ENCODE measurements around the gene NSDHL.
A peak's percentile ranks its signal among the peaks of the same experiment; 100 is the strongest.
"Not testable (repeated sequence)": the region's sequence is repeated elsewhere in the genome, so short reads cannot be mapped to it uniquely, and the experiment has no call there.

Gene NSDHL

DNA sequence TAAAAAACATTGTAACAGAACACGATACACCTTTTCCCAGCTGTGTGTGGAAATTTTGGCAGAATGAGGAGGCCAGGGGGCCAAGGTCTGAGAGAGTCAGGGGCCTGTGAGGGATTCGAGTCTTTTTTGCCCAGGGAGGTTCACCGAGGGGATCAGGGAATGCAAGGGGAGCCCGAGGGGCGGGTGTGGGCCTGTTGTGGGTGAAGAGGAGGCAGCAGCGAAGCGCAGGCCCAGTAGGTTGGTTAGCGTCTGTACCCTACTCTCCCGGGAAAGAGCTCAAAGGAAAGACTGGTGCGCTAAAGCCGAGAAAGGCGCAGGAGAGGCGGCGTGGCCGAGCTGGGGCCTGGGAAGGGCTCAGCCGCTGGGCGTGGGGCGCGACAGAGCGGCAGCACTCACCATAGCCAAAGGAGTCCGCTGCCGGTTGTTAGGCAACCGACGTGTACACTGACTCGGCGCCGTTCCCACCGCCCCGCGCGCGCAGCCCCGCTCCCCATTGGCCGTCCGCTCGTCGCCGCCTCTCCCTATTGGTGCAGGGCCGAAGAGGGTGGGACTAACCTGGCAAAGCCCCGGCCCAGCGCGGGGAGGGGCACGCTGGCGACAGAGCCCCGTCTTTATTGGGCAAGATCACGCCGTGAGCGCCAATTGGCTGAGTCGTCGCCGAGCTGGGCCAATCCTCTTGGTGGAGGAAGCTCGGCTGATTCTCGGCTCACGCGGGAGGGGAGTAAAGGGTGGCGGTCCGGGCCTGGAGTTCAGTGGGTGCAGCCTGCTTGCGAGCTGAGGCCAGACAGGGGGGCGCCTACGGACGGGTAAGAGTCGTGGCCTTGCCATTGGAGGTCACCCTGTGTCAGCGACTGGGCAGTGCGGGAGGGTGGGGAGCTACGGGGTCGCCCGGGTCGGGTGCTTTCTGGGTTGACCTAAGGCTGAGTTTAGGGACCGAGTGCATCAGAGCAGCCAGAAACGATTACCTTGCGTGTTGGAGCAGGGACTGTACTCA is at the start of gene NSDHL, which contains the start of gene CETN2:
Gene NSDHL (plus strand): TSS at position 752 of the 994 bp plus-strand sequence. CDS start 15,262 bp downstream, outside the sequence.
Gene CETN2 (minus strand): TSS at position 446 of the 994 bp plus-strand sequence. CDS start 47 bp downstream, at position 399.
- peak; percentile 95 for DNase-seq

DNA sequence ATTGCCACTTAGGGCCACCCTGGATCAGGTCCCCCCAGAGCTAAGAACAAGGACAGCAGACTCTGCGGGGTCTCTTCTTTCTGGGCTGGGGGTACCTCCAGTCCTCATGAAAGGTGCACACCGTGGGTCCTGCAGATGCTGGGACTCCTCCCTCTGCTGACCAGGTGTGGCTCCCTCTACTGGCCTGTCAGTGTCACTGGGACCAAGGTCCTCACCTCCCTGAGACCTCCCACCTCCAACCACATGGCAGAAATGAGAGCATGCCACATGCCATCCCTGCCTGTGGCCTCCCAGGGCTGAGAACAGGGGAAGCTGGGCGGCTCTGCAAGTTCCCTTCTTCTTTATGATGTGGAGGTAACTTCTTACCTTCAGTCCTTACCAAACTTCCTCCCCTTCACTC is 43.8 kb upstream of the NSDHL start:
- not testable (repeated sequence) for DNase-seq

DNA sequence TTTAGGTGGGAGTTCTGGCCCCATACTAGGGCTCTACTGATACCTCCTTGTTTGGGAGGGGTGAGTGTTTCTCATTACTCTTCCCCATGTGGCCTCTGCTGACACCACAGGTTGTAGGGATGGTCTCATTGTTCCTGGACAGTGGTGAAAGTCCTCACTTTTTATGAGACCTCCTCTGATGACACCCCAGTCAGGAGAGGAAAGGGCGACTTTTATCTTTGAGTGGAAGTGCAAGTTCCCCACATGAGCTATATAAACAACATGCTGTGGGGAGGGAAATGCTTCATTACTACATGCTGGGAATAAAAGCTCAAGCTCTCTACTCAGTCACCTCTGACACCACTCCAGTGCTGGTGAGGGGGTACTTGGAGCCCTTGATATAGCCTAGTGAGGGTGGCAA is 31.9 kb upstream of the NSDHL start:
- DNase-seq = no peak

DNA sequence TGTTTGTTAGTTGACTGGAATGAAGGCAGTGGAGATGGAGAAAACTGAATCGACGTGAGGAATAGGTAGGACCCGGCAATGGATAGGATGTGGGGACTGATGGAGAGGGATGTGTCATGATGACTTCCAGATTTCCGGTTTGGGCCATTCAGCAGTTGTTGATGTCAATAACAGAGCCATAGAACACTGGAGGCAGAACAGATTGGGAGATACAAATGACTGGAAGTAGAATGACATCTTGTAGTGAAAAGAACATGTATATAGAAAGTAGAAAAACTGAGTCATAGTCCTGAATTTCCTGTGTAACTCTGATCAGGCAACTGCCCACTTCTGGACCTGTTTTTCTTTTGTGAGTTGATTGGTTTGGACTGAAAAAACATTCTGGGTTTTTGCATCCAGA is 24.8 kb upstream of the NSDHL start:
- DNase-seq = peak; percentile 6

DNA sequence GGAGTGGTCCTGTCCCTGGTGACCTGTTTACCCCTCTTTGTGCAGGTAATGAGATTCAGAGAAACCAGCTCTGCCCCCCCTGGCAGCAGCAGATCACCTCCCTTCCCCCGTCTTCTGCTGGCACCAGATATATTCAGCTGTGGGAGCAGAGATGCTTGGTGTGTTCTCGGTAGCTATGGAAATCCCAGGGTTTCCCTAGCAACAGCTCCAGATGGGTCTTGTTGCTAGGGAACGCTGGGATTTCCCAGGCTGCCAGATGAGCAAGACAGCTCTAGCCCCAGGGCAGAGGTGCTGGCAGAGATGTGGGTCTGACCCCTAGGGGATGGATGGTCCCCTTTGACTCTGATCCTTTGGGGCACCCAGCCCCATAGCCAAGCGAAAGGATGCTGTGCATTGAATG is 20.5 kb upstream of the NSDHL start:
- no peak for DNase-seq

DNA sequence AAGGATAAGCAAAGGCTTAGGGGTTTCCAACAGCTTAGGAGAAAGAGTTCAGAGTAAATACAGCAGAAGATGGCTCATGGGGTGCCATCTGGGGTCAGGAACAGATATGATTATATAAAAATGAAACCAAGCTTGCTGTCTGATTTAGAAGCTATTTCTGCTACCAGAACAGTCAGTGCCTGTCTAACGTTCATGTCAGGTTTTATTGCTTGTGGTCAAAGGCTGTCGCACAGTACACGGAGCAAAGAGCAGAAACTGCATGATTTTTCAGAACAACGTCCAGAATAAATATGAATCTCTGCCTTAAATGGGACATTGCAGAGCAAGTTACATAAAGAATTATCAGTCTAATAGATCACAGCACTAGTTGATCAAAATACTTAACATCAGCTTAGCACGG is 17.7 kb upstream of the NSDHL start:
- DNase-seq = no peak

DNA sequence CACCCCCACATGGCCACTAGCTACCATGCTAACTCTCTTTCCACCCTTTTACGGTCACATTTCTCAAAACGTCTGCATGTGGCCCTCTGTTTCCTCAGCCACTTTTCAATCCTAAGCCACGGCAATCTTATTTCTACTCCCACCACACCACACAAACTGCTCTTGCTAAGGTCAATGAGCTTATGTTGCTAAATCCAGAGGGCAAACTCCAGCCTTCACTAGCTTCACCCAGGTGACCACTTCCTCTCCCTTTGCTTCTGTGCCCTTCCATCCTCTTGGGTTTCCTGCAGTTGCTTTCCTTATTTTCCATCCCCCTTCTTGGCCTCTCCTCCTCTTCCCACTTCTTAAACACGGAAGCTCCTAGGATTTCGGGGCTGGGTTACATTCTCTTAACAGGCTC is 16.8 kb upstream of the NSDHL start:
- DNase-seq = no peak

DNA sequence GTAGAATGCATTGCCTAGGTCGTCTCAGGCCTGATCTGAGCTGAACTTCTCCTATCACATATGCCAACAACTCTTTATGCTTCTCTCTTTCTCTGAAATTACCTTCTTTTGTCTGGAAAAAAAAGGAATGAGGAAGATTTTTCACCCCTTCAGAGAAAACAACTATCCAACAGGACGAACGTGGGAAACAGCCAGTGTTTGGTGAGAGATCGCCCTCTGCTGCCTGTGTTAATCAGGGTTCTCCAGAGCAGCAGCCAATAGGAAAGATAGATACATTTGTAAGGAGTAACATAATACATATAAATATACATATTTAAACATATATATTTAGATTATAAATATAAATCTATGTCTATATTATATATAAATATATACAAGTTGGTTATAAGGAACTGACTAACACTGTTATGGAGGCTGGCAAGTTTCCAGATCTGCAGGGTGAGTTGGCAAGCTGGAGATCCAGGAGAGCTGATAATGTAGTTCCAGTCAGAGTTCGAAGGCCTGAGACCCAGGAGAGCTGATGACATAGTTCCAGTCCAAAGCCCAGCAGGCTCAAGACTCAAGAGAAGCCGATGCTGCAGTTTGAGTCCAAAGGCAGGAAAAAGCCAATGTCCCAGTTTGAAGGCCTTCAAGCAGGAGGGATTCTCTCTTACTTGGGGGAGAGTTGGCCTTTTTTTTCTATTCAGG is 13.6 kb upstream of the NSDHL start:
- DNase-seq = peak; percentile 16

DNA sequence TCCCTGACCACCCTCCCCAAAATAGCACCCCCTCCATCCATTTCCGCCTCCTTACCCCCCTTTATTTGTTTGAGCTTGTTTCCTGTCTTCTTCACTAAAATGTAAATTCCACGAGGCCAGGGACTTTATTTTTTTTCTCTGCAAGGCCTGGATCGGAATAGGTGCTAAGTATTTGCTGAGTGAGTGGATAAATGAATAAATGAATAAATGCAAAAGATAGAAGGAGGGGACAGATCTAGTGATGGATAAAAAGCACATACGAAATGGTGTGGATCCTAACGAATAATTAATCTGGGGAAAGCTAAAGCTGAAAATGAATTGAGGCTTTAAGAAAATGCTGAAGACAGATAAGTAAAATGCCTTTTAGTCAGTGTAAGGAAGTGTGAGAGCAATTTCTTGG is 12.5 kb upstream of the NSDHL start:
- no peak for DNase-seq

DNA sequence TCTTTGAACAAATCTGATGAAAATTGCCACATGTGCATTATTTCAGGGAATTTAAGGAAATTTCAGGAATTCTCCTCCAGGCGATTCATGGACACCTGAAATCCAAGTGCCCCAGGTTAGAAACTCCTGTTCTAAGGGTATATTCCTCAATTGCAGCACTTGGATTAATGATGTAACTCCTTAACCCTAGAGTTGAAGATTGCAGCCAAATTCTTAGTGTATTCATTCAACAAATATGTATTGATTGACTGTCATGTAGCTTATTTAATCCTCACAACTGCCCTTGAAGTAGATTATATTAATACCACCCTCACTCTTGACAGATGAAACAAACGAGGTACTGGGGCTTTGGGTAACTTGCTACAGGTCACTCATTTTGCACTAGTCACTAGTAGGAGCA is 11.6 kb upstream of the NSDHL start:
- DNase-seq = no peak

DNA sequence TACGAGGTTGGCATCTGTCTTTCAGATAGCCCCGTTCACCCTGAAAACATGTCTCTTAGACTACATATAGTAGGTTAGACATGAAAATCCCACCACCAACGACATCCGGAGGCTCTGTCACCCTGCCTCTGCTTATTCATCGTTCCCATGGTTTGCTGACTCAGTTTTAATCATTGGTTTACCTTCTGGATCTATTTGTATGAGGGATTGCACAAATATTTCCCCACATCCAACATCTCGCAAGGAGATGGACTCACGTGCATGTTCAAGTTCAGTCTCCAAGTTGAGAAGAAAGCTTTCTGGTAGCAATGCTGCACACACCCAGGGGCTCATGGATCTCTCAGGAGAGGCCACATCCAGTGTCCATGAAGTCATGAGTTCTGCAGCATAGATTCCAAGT is 11.1 kb upstream of the NSDHL start:
- DNase-seq = no peak

DNA sequence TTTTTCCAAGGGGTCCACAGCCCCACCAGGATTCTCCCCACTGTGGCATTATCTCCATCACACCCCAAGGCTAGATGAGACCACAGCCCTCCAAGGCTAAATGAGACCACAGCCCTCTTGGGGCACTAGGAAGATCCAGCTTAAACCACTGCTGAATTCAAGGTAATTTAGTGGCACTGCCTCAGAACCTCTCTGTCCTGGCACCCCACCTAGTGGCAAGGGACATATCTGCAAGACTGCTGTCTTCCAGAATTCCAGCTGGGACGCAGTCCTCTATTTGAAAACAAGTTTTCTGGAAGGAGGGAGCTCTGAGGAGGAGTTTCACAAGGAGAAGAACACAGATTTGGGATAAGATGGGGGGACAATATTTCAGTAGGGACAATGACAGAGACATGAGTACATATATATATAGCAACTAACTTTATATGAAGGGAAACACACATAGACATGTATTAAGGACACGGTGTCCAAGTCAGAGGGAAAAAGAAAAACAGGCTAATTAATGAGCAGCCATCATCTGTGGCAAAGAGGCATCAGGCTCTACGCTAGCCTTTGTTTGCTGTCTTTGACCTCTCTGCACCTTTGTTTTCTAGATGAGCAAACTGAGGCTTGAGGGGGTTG is 9.6 kb upstream of the NSDHL start:
- DNase-seq = peak; percentile 9

DNA sequence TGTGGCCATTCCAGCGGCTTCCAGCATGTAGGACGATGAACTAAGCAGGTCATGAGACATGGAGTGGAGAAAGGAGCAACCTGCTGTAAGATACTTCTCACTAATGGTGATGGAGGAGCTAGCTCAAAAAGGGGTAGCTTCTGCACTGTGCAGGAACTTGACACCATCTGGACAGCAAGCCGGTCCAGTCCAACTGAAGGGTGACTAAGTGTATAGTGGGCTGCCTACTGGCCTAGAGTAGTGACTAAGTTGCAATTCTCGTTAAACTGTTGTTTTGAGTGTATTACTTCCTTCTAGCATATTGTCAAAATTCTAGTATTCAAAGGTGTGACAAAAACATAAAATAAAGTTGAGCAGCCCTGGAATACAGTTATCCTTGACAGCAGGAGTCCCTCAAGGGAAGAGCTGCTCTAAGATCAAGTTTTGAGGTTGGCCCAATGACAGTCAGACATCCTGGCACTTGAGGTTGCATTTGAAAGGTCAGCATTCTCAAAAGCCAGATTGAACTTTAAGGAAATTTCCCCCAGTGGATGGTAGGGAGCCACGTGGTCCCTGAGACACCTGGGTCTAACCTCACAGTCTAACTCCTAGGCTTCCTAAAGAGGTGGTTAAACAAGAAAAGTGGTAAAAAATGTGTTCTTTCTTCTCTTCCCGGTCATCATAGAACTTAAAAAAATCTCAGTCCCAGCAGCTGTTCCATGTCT is 8.3 kb upstream of the NSDHL start:
- no peak for DNase-seq

DNA sequence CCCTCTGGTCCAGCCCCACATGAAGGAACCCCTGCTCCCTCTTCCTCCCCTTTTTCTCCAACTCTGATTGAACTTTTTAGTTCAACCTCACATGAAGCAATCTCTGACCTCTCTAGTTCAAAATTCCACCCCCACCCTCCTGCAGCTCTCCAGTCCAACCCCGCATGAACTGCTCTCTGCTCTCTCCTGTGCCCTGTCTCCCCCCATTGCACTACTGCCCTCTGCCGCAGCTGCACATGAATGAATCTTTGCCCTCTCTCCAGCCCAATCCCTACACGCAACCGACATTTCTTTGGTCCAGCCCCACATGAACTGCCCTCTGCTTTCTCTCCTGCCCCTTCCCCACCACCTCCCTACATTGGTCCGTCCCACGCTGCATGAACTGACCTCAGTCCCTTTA is 7.2 kb upstream of the NSDHL start:
- no peak for DNase-seq

DNA sequence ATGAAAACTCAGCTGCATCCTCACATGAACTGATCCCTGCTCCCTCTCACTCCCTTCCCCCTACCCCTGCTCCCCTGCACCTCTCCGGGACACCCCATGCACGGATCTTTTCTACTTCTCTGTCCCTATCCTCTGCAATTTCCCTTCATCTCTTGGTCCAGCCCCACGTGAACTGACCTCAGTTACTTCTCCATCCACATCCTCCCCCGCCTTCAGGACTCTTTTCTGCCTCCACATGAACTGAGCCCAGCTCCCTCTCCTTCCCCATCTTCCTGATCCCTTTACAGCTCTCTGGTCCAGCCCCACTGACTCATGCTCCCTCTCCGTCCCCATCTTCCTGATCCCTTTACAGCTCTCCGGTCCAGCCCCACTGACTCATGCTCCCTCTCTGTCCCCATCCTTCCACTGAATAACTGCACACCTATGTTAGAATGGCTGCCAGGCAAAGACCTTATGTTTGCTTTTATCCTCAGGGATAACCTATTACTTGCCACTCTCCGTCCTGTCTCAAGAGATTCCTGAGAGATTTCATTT is 6.0 kb upstream of the NSDHL start:
- no peak for DNase-seq

DNA sequence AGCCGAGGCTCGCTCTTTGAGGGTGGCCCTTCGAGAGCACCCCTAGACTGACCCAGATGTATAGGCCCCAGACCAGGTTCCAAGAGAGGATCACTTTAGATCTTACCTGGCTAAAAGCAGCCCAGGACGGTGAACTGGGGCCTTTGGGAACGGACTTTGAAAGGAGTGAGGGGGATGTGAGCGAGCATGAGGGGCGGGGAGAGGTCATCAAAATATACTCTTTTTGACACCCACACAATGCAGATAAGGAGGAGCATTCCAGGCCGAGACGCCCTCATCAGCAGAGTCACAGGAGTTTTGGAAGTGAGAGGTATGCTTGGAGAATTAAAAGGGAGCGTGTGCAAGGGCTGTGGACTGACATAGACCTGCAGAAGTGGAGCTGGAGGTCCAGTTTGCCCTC is 528 bp downstream of the NSDHL start:
- DNase-seq = no peak

DNA sequence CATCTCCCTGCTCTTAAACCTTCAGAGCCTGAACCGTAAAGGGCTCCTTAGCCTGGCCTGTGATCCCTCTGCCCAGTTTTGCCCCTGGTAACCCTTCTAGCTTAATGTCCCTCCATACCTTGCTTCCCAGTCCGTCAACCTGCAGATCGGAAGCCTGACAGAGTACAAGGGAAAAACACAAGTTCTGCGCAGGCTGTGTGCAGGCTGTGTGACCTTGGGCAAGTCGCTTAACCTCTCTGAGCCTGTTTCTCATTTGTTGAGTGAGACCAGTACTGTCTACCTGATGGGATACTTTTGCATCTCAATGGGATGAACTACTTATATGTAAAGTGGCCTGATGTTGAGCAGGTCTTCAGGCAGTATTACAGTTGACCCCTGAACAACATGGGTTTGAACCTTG is 1.7 kb downstream of the NSDHL start:
- DNase-seq = no peak

DNA sequence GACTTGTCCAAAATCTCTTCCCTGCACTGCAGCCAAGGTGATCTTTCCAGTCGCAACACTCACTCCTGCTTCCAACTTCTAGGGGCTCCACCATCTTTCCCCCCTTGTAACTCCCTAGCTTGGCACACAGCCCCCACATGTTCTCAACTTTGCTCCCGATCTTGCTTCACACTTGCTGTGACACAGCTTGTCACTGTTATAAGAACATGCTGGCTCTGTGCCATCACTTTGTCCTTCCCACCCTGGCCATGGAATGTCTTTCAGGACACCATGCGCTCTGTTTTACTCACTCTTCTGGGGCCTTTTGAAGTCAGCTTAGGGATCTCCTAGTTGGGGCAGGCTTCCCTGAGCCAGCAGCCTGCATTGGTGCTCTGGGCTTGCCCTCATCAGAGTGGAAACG is 2.5 kb downstream of the NSDHL start:
- DNase-seq = no peak

DNA sequence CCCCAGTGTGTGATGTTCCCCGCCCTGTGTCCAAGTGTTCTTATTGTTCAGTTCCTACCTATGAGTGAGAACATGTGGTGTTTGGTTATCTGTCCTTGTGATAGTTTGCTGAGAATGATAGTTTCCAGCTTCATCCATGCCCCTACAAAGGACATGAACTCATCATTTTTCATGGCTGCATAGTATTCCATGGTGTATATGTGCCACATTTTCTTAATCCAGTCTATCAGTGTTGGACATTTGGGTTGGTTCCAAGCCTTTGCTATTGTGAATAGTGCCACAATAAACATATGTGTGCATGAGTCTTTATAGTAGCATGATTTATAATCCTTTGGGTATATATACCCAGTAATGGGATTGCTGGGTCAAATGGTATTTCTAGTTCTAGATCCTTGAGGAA is 4.6 kb downstream of the NSDHL start:
- not testable (repeated sequence) for DNase-seq

DNA sequence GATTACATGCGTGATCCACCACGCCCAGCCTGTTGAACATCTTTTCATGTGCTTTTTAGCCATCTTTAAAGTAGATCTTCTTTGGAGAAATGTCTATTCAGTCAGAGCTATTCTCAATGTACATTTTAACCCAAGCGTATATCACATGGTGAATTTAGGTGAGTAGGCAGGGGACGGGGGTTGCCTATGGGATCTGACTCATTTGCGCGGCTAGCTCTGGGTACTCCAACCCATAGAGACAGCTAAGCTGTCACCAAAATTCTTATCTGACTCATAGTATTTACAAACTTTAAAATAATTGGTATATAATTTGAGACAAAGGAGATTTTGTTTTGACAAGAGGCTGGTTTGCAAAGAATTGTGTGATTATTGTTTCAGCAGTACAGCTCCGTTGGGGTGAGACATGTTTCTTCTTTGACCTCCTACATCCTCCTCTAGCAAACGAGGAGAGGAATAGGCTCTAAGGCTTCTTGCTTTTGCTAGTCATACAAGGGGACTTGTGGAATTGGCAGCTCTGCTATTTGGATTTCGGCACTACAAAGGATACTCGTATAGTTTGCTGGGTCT is 12.0 kb downstream of the NSDHL start:
- no peak for DNase-seq

DNA sequence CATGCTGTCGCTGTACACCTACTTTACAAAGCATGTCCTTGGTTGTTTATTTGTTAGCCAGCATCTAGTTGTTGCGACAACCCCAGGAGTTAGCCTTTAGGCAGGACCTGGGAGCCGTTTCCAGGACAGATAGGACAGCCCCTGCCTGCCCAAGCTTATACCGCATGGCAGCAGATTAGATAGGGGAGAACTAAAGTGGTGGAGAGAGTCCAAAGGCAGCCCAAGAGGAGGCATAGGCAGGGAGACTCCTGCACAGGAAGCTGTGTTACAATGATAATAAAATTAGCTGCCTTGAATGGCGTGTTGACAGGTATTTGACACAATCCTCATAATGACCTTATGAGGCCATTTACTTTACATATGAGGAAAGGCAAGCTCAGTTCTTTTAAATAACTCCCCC is 13.0 kb downstream of the NSDHL start:
- DNase-seq = no peak

DNA sequence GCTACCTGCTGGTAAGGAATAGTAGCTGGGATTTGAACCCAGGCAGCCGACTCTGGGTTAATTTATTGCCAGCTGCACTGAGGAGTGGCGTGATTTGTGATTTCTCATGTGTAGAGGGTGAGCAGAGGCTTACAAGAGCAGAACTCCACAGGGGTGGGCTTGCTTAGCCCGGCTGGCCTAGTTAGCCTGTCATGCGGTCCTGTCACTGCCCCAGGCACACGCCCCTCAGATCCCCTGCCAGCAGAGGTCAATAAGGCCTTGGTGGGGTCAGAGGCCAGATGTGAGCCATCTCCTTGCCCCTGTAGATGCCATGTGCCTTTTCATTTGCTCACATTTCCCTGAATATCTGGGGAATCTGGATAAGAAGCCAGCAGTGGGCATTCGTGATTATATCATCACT is 13.4 kb downstream of the NSDHL start:
- DNase-seq = no peak

Data from activated CD4-positive, alpha-beta T cell treated with anti-CD3 and anti-CD28 coated beads, Interleukin-2, amount 50 U/mL, for 16 hours (primary cell).